ENCODE results near the gene CPNE5.

The CPNE5 gene

DNA sequence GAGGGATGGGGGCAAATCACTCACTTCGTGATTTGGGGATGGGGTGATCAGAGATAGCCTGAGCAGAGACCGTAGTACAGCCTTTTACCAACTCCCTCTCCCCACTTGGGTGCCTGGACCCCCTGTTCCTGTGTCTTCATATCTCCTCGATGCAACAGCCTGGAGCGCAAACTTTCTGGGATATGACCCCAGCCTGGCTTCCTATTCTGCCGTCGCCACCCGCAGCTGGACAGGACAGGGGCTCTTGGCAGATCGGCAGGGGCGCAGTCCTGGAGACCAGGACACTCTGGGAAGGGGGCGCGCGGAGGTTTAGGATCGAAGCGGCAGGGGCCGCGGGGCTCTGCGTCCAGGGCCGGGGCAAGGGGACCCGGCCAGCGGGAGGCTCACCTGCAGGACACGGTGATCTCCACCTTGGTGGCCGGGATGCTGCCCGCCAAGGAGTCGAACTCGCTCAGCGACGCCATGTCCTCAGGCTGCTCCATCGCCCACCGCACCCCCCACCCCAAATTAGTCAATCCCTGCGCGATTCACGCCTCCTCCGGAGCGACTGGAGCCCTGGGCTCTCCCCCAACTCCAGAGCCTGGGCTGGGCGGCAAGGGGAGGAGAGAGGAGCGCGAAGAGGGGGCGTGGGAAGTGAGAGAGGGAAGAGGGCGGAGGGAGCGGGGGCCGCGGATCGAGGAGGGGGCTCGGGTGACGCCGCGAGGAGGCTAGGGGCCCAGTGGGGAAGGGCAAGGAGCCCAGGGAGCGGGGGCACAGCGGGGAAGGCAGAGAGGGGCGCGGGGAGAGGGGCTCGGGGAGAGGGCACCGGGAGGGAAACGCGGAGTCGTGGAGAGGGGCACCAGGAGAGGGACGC is at the start of gene CPNE5:
Gene CPNE5, minus strand, starts transcription at position 549 of the 853 bp plus-strand sequence. Its CDS starts 67 bp downstream, at position 482.
- no peak for DNase-seq

DNA sequence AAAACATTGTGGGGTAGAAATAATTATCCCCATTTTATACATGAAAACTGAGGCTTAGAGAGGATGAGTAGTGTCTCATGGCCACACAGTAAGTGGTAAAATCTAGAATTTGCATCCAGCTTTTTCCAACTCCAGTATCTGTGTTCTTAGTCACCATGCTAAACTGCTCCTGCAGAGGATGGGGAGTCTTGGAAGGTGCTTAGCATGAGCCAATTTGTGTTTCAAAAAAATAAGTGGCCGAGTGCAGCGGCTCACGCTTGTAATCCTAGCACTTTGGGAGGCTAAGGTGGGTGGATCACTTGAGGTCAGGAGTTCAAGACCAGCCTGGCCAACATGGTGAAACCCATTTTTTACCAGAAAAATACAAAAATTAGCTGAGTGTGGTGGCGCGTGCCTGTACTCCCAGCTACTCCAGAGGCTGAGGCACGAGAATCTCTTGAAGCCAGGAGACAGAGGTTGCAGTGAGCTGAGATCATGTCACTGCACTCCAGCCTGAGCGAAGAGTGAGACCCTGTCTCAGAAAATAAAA is 48.9 kb upstream of the CPNE5 start:
- DNase-seq: no peak

DNA sequence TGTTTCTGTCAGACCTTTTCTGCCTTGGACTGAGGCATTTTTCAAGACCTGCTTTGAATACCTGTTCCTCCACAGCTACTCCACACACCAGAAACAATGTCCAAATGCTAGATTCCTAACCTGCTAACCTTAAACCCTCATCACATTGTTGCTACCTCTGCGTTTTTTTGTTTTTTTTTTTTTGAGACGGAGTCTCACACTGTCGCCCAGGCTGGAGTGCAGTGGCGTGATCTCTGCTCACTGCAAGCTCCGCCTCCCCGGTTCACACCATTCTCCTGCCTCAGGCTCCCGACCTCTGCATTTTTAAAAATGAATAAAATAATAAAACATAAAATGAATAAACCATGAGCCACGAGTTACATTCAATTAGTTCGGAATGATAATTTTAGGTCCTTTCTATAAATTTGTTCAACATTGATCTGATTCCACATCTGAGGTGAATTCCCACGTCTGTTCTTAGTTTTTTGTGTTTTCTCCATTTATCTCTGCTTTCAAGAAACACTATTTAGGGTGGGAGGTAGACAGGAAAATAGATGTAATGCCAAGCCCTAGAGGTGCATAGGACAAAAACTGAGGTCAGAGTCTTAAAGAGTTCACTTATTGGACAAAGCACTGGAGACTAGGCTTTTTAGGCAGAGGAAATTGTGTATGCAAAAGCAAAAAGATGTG is 47.8 kb upstream of the CPNE5 start:
- DNase-seq: no peak

DNA sequence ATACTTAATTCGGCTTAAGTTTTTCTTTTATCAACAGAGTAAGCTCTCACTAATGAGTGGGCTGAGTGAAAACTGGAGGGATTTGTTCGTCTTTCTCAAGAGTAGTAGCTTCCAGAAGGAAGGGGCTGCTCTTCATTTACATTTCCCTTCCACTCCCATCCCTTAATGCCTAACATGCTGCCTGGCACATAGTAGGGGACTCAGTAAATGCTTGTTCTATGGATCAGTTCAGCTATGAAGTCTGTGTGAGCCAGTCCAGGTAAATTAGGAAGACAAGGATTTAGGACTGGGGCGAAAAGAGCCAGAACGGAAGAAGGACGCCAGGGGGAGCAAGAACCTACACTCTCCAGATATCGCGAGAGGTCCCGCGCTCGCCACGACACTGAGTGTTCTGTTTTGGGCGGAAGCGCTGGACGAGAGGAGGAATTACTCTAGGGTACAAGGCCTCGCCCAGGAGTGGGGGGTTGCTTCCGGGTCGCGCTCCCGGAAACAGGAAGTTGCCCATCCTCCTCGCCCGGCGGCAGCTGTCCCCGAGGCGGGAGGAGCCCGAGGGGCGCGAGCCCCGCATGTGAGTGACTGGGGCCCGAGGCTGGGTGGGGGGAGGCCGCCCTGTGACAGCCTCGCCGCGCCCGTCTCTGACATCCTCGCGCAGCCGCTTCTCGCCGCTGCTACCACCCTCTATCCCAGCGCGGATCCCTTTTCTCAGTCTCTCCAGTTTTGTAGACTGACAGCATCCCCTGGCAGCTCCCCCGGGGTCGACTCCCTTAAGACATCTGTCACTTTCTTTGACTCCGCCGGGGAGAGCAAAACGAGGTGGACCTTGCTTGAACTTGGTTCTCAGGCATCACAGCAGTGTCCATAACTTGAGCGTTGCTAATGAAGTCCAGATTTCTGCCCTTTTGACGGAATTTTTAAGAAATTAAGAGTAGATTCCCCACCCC is 46.5 kb upstream of the CPNE5 start, which contains the start of gene C6orf89:
Gene C6orf89, plus strand, starts transcription at position 492 of the 941 bp plus-strand sequence. CDS start 13,493 bp downstream, outside the sequence.
- DNase-seq: peak; percentile 96

DNA sequence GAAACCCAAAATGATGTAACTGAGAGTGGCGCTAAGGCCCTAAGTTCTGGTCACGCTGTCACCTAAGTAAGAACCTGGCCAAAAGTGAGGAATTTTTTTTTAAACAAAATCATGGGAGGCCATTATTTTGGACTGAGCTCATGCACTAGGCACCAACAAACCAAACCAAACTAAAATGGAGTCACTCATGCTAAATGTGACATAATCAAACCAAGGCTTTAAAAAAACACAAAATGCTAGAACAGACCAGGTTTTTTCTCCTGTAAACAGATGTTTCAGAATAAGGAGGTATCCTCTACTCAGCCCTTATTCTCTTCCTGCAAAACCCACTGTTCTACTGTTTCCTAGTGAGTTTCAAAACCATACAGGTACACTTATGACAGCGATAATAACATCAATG is 45.4 kb upstream of the CPNE5 start:
- no peak for DNase-seq

DNA sequence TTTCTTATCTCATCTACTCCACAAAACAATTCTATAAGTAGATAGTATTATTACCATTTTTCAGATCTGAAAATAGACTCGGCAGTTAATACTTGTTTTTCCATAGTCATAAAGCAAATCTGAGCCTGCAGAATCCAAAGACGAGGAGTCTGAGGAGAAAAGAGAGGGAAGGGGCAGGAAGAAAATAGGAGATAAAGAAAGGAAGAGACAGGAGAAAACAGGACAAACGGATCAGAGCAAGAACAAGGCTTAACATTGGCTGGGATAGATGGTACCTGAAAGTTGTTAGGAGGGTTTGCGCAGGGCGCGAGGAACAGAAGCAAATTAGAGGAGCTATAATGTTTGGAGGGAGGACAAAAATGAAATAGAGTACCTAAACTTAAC is 36.0 kb upstream of the CPNE5 start:
- no peak for DNase-seq

DNA sequence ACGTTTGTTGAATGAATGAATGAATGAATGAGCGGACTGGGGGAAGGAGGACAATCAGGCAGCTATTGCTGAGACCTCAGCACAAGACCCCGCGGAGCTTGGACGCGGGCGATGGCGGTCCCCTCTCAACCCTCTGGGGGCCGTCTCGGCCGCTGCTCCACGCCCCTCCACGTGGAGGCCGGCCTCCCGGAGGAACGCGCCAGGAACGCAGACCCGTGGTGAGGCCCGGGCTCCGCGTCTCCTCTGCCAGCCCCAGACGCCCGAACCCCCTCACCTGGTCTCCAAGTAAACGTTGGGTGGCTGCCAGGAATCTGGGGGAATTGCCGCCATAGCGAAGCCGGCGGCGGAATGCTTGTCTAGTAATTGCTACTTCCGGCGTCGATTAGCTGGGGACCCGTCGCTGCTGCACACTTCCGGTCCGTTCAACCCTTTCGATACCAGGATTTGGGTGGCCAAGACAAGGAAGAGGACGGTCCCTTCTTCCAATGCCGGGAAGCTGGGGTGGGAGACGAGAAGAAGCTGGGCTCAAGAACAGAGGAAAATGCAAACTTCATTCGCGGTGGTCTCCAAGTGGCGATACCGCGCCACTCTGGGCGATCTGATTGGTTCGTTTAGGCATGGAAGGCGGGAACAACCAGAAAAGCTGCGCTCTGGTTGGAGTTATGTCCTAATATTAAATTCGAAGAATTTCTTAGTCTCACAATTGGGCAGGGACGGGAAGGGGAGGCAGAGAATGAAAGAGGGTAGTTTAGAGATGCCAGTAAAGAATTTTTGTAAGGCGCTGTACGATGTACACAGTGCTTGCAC is 35.4 kb upstream of the CPNE5 start, which contains the start of gene PPIL1:
Gene PPIL1, minus strand, starts transcription at position 361 of the 807 bp plus-strand sequence. Its CDS starts 31 bp downstream, at position 330.
- DNase-seq: peak; percentile 87

DNA sequence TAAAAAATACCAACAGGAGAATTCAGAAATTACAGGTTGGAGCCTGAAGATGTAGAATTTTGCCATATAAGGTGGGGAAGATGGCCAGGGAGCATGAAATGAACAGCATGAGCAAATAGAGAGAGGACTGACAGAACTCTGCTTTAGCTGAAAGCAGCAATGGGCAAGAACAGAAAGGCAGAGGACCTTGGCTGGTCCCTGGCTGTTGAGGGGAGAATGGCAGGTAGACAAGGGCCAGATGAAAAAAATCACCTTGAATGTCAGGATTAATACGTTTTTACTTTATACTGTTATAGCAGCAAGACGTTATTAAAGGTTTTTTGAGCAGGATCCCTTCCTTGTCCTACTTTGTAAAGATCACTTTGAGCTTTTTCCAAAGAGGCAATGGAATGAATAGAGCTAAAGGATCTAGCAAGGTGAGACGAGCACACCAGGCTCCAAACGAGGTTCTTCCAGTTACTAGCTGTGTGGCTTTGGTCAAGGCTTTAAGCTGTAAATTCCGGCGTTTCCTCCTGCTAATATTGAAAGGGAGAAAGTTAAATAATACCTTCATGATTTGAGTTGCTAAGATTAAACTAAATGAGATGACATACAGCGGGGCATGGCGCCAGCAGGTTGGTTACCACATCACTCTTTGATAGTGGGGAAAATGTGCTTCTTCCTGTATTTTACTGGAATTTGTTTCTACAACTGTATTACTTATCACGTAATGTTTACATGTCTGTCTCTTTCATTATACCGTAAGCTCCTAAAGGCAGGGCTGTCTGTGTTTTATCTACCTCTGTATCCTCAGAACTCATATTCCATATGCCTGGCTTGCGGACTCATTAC is 34.6 kb upstream of the CPNE5 start:
- DNase-seq: no peak

DNA sequence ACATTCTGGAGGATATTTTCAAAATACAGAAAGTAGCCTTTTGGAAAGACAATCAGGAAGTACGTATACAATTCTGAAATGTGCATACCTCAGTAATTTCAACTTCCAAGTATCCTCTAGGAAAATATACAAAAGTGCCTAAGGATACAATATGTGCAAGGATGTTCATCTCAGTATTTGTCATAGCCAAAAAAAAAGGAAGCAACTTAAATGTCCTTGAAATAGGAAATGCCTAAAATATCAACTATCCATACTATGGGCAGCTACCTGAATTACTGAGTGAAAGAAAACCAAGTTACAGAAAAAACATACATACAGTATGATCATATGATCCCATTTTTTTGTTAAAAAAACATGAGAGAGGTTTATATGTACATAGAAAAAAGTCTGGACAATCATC is 33.9 kb upstream of the CPNE5 start:
- no peak for DNase-seq

DNA sequence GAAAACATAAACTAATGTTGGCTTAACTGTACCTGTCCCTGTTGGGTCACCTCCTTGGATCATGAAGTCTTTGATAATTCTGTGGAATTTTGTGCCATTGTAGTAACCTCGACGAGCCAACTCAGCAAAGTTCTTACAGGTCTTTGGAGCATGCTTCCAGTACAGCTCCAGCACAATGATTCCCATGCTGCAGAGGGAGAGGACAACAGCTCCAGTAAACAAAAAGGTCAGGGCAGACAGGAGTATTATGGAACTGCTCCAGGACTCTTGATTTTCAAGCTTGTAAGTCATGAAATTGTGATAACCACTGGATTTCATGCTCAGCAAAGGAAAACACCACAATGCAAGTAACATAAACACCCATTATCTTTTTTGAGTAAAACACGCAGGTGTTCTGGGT is 32.4 kb upstream of the CPNE5 start:
- DNase-seq: no peak

DNA sequence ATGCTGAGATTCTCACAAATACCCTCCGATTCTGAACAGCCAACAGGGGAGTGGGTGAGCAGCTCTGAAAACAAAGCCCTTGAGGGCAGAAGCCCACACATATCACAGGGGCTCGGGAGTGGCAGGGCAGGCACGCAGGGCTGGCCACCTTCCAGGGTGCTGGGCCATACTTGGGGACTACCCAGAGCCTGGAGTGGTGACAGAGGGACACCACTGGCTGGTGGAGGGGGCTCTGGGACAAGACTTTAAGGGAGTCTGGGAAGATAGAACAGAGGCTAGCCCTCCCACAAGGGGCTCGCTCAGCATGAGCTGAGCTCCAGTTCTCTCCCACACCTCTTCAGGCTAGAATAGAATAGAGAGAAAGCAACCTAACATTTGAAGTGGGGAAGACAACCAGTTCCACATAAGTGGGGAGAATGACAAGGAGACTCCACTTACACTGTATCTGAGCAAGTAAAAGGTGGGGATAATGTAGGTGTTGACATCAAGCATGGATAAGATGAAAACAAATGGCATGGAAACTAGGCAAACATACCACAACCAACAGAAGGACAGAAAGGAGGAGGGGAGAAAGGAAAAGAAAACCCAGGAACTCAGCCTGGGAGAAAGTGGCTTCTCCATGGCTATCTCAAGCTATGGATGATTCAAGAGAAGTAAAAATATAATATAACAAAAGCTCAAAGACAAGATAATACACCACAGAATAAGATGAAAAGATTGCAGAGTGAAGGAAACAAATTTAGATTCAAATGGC is 28.4 kb upstream of the CPNE5 start:
- no peak for DNase-seq

DNA sequence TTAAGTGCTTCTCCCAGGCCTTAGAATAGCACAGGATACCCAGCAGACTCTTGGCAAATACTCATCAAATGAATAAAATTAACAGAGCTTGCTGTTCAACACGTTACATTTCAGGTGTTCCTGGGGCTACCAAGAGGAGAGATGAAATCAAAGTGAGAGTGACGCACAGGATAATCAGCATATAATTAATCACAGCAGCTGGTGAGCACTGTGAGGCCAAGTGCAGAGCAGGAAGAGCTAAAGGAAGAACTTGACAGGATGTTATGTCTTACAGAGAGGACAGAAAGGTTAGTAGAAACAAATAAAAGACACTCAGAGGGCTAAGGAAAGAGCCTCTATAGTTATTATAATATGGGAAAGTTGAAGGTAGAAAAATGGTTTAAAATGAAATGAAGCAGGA is 26.6 kb upstream of the CPNE5 start:
- DNase-seq: no peak

DNA sequence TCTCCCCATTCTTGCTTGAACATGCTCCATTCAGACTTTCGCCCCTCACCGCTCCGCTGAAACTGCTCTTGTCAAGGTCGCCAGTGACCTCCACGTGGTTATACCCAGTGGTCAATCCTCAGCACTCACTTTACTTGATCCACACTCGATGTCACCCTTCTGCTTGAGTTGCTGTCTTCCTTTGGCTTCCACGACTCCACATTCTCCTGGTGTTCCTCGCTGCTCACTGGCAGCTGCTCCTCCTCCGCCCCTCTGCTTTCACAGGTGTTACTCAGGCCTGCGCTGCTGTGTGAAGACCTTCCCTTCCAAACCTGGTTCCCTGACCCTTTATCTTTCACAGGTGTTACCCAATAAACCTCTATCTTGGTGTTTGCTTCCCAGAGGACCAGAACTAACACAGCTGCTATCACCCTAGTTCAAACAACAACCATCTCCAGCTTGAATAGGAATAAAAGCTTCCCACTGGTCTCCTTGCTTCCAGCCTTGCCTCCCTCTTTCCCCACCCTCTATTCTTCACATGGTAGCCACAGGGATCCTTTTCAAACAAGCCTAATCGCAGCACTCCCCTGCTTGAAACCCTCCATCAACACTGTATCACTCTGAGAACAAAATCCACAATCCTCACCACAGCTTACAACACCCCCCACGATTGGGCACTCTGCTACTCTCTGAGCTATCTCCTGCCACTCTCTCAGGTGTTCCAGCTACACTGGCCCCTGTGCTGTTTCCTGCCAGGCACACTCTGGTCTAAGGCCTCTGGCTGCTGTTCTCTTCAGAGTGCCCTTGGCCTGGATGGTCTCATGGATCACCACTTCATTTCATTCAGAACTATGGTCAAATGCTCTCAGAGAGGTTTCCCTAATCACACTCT is 24.7 kb upstream of the CPNE5 start:
- DNase-seq: no peak

DNA sequence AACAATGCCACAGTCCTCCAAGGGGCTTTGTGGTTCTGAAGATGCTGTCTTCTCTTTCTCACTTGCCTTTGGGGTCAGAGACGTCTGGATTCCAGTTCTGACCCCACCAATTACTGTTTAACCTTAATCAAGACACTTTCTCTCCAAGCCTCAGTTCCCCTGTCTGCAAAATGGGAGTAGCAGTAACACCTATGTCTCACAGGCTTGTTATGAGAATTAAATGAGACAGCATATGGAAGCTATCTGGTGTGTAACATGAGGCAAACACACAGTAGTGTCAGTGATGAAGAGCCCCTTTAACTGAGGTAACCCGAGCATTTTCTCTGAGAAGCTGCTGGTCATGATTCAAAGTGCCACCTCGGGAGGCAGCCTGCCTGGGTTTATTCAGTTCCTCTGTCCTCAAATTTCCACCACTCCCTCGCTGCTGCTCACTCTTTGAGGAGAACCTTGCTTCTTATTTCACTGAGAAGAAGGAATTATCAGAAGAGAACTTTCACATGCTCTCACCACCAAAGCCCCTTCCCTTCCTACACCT is 23.7 kb upstream of the CPNE5 start:
- DNase-seq: no peak

DNA sequence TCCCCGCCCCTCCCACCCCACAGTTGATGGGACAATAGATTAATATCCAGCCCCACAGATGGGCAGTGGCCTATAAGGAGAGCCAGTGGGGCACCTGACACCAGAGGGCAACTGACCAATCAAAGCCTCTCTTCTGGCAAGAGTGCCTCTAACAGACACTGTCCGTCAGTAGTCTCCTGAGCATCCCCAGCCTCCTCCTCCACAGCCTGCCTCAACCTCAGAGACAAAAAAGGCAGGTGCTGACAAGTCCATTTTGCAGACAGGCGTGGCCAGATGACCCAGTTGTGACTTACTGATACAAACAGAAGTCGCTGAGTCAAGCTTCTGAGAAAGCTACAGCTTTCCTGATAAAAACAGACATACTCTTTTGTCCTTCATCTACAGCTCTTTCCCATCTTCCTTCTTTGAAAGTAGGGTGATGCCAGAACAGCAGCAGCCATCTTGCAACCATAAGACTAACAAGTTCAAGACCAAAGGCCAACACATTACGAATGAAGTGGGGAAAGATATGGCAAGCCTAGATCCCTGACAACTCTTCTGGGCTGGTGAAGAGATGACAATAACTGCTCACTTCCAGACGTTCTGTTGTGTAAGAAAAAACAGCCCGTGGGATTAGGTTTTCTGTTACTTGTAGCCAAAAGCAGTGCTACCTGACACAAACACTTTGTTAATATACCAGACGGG is 23.1 kb upstream of the CPNE5 start:
- no peak for DNase-seq

DNA sequence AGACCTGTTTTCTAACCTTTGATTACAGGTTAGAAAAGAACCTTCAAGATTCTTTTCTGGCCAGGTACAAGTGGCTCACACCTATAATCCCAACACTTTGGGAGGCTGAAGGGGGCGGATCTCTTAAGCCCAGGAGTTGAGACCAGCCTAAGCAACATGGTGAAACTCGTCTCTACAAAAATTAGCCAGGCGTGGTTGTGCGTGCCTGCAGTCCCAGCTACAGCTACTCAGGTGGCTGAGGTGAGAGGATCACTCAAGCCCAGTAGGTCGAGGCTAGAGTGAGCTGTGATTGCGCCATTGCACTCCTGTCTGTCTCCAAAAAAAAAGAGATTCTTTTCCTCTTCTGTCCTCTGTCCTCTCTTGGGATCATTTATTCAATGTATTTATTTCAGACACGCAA is 20.9 kb upstream of the CPNE5 start:
- DNase-seq: no peak

DNA sequence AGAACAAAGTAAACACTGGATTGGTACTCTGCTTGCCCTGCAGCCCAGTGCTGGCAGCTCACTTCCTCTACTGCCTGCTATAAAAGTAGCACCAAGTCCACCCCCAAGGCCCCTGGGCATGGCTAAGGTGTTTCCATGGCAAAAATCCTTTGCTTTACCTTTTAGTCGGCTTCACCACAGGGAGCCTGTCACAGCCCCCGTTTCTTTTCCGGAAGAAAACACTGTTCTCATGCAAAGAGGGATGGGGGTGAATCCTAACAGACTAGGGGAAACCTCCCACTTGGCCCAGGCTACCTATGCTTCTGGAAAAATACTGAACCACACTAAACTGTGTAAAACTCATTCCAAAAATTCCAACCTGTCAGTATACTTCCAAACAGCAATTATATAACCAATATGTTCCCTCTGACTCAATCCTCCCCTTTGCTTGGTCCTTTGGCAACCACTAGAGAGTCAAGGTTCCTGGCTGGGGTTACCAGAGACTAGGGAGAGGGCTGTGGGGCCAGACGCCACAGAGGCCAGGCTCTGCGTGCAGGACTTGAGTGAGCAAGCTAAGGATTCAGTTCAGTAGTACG is 19.2 kb upstream of the CPNE5 start:
- no peak for DNase-seq

DNA sequence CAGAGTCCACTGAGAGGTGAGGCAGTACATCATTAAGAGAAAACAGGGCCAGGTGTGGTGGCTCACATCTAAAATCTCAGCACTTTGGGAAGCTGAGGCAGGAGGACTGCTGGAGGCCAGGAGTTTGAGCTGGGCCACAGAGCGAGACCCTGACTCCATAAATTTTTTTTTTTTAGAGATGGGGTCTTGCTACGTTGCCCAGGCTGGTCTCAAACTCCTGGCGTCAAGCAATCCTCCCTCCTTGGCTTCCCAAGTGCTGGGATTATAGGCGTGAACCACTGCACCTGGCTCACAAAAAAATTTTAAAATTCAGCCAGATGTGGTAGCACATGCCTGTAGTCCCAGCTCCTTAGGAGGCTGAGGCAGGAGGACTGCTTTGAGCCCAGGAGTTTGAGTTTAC is 18.1 kb upstream of the CPNE5 start:
- DNase-seq: no peak

All from activated naive CD4-positive, alpha-beta T cell treated with anti-CD3 and anti-CD28 coated beads, Interleukin-2, amount 50 U/mL, for 16 hours (primary cell).